NCI-H2171 (cell line): ENCODE data around the gene RCC2.

Experiments
- DNase-seq: peaks from one replicate; lab custom pipeline; 2025; lab: John Stamatoyannopoulos, UW

The RCC2 gene

GRCh38 chr1:17442841-17443240 lies 3.4 kb upstream of the RCC2 start:
- DNase-seq = no peak

- no peak for DNase-seq
Observed at GRCh38 chr1:17441993-17442357, 2.5 kb upstream of the RCC2 start.

GRCh38 chr1:17441265-17441992 lies 2.0 kb upstream of the RCC2 start:
- DNase-seq = peak; percentile 91

GRCh38 chr1:17440827-17441168 lies 1.3 kb upstream of the RCC2 start:
- no peak for DNase-seq

GRCh38 chr1:17440074-17440826 lies 773 bp upstream of the RCC2 start:
- no peak for DNase-seq

- peak; percentile 56 for DNase-seq
Observed at GRCh38 chr1:17438318-17439249, 893 bp downstream of the RCC2 start.

GRCh38 chr1:17437580-17438317 lies 1.7 kb downstream of the RCC2 start:
- peak; percentile 64 for DNase-seq

- DNase-seq = no peak
Observed at GRCh38 chr1:17437260-17437579, 2.3 kb downstream of the RCC2 start.

- DNase-seq = no peak
Observed at GRCh38 chr1:17436380-17437174, 2.9 kb downstream of the RCC2 start.

GRCh38 chr1:17434601-17435000 lies 4.9 kb downstream of the RCC2 start:
- no peak for DNase-seq

GRCh38 chr1:17434016-17434415 lies 5.5 kb downstream of the RCC2 start:
- no peak for DNase-seq

GRCh38 chr1:17433261-17433660 lies 6.2 kb downstream of the RCC2 start:
- no peak for DNase-seq

- DNase-seq = no peak
Observed at GRCh38 chr1:17432412-17432811, 7.1 kb downstream of the RCC2 start.

GRCh38 chr1:17429183-17429582 lies 10.3 kb downstream of the RCC2 start:
- DNase-seq = no peak

- DNase-seq = no peak
Observed at GRCh38 chr1:17427696-17428660, 11.5 kb downstream of the RCC2 start.

GRCh38 chr1:17425806-17426600 lies 13.5 kb downstream of the RCC2 start:
- DNase-seq = no peak

- DNase-seq = no peak
Observed at GRCh38 chr1:17423781-17424245, 15.7 kb downstream of the RCC2 start.

GRCh38 chr1:17422461-17422860 lies 17.0 kb downstream of the RCC2 start:
- DNase-seq = no peak

- DNase-seq = no peak
Observed at GRCh38 chr1:17420391-17420918, 19.0 kb downstream of the RCC2 start.
